Measurements from ENCODE around the gene RNF26. TPM values are rescaled to one million over a fixed set of nuclear protein-coding genes. Genes with fewer than 3 reads are reported as not detected.

The RNF26 gene
- total and polyA plus RNA-seq, 2 of the 13 experiments (the other 11 are each of a cell fraction or from before 2014, with no cell fraction given) = 11.9 to 26.3 TPM

GRCh38 chr11:119352857-119353260, 18.5 kb downstream of the RNF26 start (continued):
- no peak for TF ChIP-seq AKNA (CRISPR knock-in tag; IDR thresholded peaks at IDR 0.05; ENCODE audit: borderline replicate concordance)
- TF ChIP-seq ZNF180 (CRISPR knock-in tag; IDR thresholded peaks at IDR 0.05; ENCODE audit: borderline replicate concordance, low read depth) = no peak
- peak; percentile 71; the same call in 1 of the 2 replicates for TF ChIP-seq ZNF362 (CRISPR knock-in tag; IDR thresholded peaks at IDR 0.05; ENCODE audit: borderline replicate concordance)
- TF ChIP-seq TCF7L2 (IDR thresholded peaks at IDR 0.05; ENCODE audit: low read depth, low read length) = no peak
- TF ChIP-seq ZNF577 (CRISPR knock-in tag; IDR thresholded peaks at IDR 0.05; ENCODE audit: borderline replicate concordance, low read depth) = no peak
- TF ChIP-seq ZNF660 (CRISPR knock-in tag; IDR thresholded peaks at IDR 0.05; ENCODE audit: borderline replicate concordance, low read depth) = no peak
- peak; percentile 42; the same call in 1 of the 2 replicates for TF ChIP-seq KDM6A (CRISPR knock-in tag; IDR thresholded peaks at IDR 0.05; ENCODE audit: low read depth)
- no peak for TF ChIP-seq GPN1 (CRISPR knock-in tag; IDR thresholded peaks at IDR 0.05; ENCODE audit: borderline replicate concordance)
- no peak for TF ChIP-seq ZNF292 (CRISPR knock-in tag; IDR thresholded peaks at IDR 0.05; ENCODE audit: borderline replicate concordance, low read depth)
- no peak for TF ChIP-seq ZNF841 (CRISPR knock-in tag; IDR thresholded peaks at IDR 0.05; ENCODE audit: borderline replicate concordance)
- TF ChIP-seq ELF1 (CRISPR knock-in tag; IDR thresholded peaks at IDR 0.05) = no peak
- TF ChIP-seq ZXDC (CRISPR knock-in tag; IDR thresholded peaks at IDR 0.05) = no peak
- TF ChIP-seq BHLHE40 (IDR thresholded peaks at IDR 0.05; ENCODE audit: low read length) = no peak
- no peak for TF ChIP-seq RARG (CRISPR knock-in tag; IDR thresholded peaks at IDR 0.05; ENCODE audit: low read depth)
- TF ChIP-seq SOX13 (IDR thresholded peaks at IDR 0.05) = no peak
- TF ChIP-seq SOX13 (CRISPR knock-in tag; conservative IDR thresholded peaks at IDR 0.05 in 1 of 2, IDR thresholded peaks at IDR 0.05 in 1 of 2) = peak in 1 of 2 experiments; percentile 87; a peak in 2 of 4 replicates
- TF ChIP-seq NFE2 (CRISPR knock-in tag; IDR thresholded peaks at IDR 0.05) = no peak
- TF ChIP-seq GRHL1 (CRISPR knock-in tag; conservative IDR thresholded peaks at IDR 0.05) = no peak
- TF ChIP-seq SP1 (IDR thresholded peaks at IDR 0.05) = no peak
- TF ChIP-seq SP1 (CRISPR knock-in tag; IDR thresholded peaks at IDR 0.05) = no peak
- no peak for TF ChIP-seq CAMTA2 (CRISPR knock-in tag; IDR thresholded peaks at IDR 0.05; ENCODE audit: borderline replicate concordance)
